OCI-LY3 (cell line): ENCODE results near the gene TSEN2.

Source experiments
- H2AFZ ChIP-seq: fragments of 200-600, 300-600 bp; shearing (Covaris generic); 2 replicates; pipeline ENCODE4 v1.6.0; 2014; ENCODE audit warnings: antibody characterized with exemption, low read depth, low read length
- H3K27ac ChIP-seq: fragments of 200-600, 300-600 bp; sonication (generic); 2 replicates; pipeline ENCODE4 v1.5.1; 2014; ENCODE audit warnings: mild to moderate bottlenecking, low read length, moderate library complexity, mixed read lengths
- H3K27me3 ChIP-seq: fragments of 200-600, 300-600 bp; sonication (generic); 2 replicates; pipeline ENCODE4 v1.6.1; 2014; ENCODE audit warnings: low read depth, low read length, mixed read lengths
- H3K36me3 ChIP-seq: fragments of 200-600, 300-600 bp; sonication (generic); replicated peaks from 2 replicates; pipeline ENCODE3; 2014; ENCODE audit warnings: low read depth, low read length, mixed read lengths
- H3K4me1 ChIP-seq: fragments of 300-600, 200-600 bp; sonication (generic); 2 replicates; pipeline ENCODE4 v1.6.1; 2014; ENCODE audit warnings: low read length, mixed read lengths
- H3K4me2 ChIP-seq: fragments of 200-600, 300-600 bp; sonication (generic); 2 replicates; pipeline ENCODE4 v1.6.1; 2014; ENCODE audit warnings: low read length, mixed read lengths
- H3K4me3 ChIP-seq: fragments of 300-600, 200-600 bp; sonication (generic); 2 replicates; pipeline ENCODE4 v1.5.1; 2014; ENCODE audit warnings: antibody characterized with exemption, mild to moderate bottlenecking, low read length, moderate library complexity
- H3K79me2 ChIP-seq: fragments of 300-600, 200-600 bp; shearing (Covaris generic); 2 replicates; pipeline ENCODE4 v1.6.1; 2014; ENCODE audit warnings: mild to moderate bottlenecking, low read length, mixed read lengths
- H3K9ac ChIP-seq: fragments of 300-600, 200-600 bp; shearing (Covaris generic); 2 replicates; pipeline ENCODE4 v1.6.0; 2014; ENCODE audit warnings: mild to moderate bottlenecking, low read length, moderate library complexity
- H3K9me3 ChIP-seq: fragments of 200-600, 300-600 bp; shearing (Covaris generic); 2 replicates; pipeline ENCODE4 v1.6.1; 2014; ENCODE audit warnings: low read length, mixed read lengths; ENCODE audit not compliant: insufficient read depth
- H4K20me1 ChIP-seq: fragments of 200-600, 300-600 bp; sonication (generic); 2 replicates; pipeline ENCODE4 v1.6.1; 2016; ENCODE audit warnings: low read length, mixed read lengths; ENCODE audit not compliant: insufficient read depth
- EZH2phosphoT487 ChIP-seq: fragments of 200-600 bp; shearing (Covaris generic); IDR thresholded peaks from 2 replicates; pipeline ENCODE4 v1.6.1; 2018; ENCODE audit warnings: antibody characterized with exemption, mixed run types, low read depth
- TF ChIP-seq, protein P1 (sequence below): fragments of 200-600, 300-600 bp; sonication (generic); IDR thresholded peaks from 2 replicates; pipeline ENCODE4 v1.5.1; 2014; ENCODE audit warnings: antibody characterized with exemption, low read length, low read depth

Gene TSEN2

GRCh38 chr3:12451960-12452359 is 32.3 kb upstream of the TSEN2 start:
- H3K9ac ChIP-seq = no peak overlapping the region
- no peaks in the 10 kb centered on the region for H3K27me3 ChIP-seq
- no peak overlapping the region for H3K27ac ChIP-seq
- TF ChIP-seq, protein P1, sequence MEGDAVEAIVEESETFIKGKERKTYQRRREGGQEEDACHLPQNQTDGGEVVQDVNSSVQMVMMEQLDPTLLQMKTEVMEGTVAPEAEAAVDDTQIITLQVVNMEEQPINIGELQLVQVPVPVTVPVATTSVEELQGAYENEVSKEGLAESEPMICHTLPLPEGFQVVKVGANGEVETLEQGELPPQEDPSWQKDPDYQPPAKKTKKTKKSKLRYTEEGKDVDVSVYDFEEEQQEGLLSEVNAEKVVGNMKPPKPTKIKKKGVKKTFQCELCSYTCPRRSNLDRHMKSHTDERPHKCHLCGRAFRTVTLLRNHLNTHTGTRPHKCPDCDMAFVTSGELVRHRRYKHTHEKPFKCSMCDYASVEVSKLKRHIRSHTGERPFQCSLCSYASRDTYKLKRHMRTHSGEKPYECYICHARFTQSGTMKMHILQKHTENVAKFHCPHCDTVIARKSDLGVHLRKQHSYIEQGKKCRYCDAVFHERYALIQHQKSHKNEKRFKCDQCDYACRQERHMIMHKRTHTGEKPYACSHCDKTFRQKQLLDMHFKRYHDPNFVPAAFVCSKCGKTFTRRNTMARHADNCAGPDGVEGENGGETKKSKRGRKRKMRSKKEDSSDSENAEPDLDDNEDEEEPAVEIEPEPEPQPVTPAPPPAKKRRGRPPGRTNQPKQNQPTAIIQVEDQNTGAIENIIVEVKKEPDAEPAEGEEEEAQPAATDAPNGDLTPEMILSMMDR = no peak
- no peak for TF ChIP-seq EZH2phosphoT487
- H3K9me3 ChIP-seq = no peaks in the 10 kb centered on the region
- H3K79me2 ChIP-seq = no peaks in the 10 kb centered on the region
- H3K4me3 ChIP-seq = no peak overlapping the region
- H3K4me1 ChIP-seq = no peaks in the 10 kb centered on the region
- no peak overlapping the region for H2AFZ ChIP-seq
- H3K36me3 ChIP-seq = no peaks in the 10 kb centered on the region
- H3K4me2 ChIP-seq = no peak overlapping the region
- no peaks in the 10 kb centered on the region for H4K20me1 ChIP-seq

DNA sequence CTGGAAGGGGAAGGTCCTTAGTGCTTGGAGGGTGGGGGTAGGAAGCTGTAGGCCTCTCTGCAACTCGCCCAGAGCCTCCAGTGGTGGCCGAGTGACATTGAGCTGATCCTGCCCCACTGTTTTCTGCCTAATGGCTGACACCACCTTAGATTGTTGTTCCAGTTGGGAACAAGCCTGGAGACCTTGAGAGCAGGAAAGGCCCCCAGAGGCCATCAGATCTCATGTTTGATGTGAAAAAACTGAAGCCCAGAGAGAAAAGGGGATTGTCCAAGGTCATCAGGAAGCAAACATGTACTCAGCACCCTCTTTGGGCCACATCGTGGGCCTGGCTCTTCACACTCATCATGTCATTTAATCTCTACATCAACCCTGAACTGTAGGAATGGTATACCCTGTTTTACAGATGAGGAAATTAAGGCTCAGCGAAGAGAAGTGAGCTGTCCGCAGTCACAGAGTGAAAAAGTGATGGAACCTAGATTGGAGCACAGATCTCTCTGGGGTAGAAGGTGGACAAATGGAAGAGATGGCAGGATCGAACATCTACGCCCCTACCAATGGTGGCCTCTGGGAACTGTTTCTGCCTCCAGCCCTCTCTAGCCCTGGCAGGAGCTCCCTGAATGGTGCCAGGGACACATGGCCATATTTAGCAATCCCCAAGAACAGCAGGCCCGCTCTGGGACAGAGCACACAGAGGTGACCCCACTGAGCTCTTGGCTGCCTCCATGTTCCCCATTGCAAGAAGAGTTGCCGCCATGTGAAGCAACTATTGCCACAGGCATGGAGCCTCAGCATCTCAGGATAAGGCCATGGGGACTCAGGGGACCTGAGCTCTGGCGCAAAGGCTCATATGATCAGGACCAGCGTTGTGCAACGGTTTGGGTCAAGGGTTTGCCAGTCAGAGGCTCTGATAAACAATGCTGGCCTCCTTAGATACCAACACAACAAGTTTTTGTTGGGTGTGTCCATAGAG is 31.6 kb upstream of the TSEN2 start:
- H2AFZ ChIP-seq = no peak overlapping the region
- H3K4me3 ChIP-seq = no peak overlapping the region
- no peaks in the 10 kb centered on the region for H4K20me1 ChIP-seq
- TF ChIP-seq, protein P1 = no peak
- TF ChIP-seq EZH2phosphoT487 = no peak
- no peaks in the 10 kb centered on the region for H3K4me1 ChIP-seq
- H3K4me2 ChIP-seq = no peak overlapping the region
- no peaks in the 10 kb centered on the region for H3K36me3 ChIP-seq
- no peak overlapping the region for H3K9ac ChIP-seq
- no peaks in the 10 kb centered on the region for H3K79me2 ChIP-seq
- no peak overlapping the region for H3K27ac ChIP-seq
- no peaks in the 10 kb centered on the region for H3K9me3 ChIP-seq
- H3K27me3 ChIP-seq = no peaks in the 10 kb centered on the region

GRCh38 chr3:12454076-12454815 is 30.0 kb upstream of the TSEN2 start:
- no peak overlapping the region for H3K4me2 ChIP-seq
- H3K9ac ChIP-seq = no peak overlapping the region
- H3K27ac ChIP-seq = no peak overlapping the region
- no peaks in the 10 kb centered on the region for H3K36me3 ChIP-seq
- H3K79me2 ChIP-seq = no peaks in the 10 kb centered on the region
- no peaks in the 10 kb centered on the region for H3K27me3 ChIP-seq
- H3K4me1 ChIP-seq = no peaks in the 10 kb centered on the region
- no peak overlapping the region for H2AFZ ChIP-seq
- no peaks in the 10 kb centered on the region for H3K9me3 ChIP-seq
- H4K20me1 ChIP-seq = no peaks in the 10 kb centered on the region
- TF ChIP-seq EZH2phosphoT487 = no peak
- TF ChIP-seq, protein P1 = no peak
- no peak overlapping the region for H3K4me3 ChIP-seq

GRCh38 chr3:12454816-12455121 is 29.5 kb upstream of the TSEN2 start:
- no peak for TF ChIP-seq EZH2phosphoT487
- TF ChIP-seq, protein P1 = no peak
- Histone ChIP-seq H3K27ac (no peak overlapping the region), H3K4me2 (no peak overlapping the region), H3K4me1 (no peaks in the 10 kb centered on the region), H3K27me3 (no peaks in the 10 kb centered on the region), H3K79me2 (no peaks in the 10 kb centered on the region), H2AFZ (no peak overlapping the region), H3K36me3 (no peaks in the 10 kb centered on the region), H3K9me3 (no peaks in the 10 kb centered on the region), H4K20me1 (no peaks in the 10 kb centered on the region), H3K4me3 (no peak overlapping the region), H3K9ac (no peak overlapping the region)
